Central memory CD4-positive, alpha-beta T cell (primary cell): Measurements from ENCODE around the gene COX7B.
"Not testable (repeated sequence)": the region's sequence is repeated elsewhere in the genome, so short reads cannot be mapped to it uniquely, and the experiment has no call there.

Source experiments
- DNase-seq: peaks from one replicate; pipeline ENCODE4 v3.0.0; 2022
- total RNA-seq, 3 experiments: gene quantifications; one replicate each; lab custom pipeline; 2026; lab: John Stamatoyannopoulos, UW

Gene COX7B
- total RNA-seq = 43.4 to 72.4 (median 44.8) reads per million in 3 experiments

GRCh38 chrX:77899081-77899828 lies at the start of gene COX7B:
TSS of gene COX7B (plus strand) at chrX:77899468. CDS start at chrX:77899554, 86 bp downstream.
- DNase-seq = peak; percentile 89

GRCh38 chrX:77875372-77875771 lies 23.9 kb upstream of the COX7B start:
- no peak for DNase-seq

GRCh38 chrX:77881418-77881817 lies 17.9 kb upstream of the COX7B start:
- not testable (repeated sequence) for DNase-seq

- DNase-seq = no peak
Measured at GRCh38 chrX:77892887-77893286, 6.4 kb upstream of the COX7B start.

GRCh38 chrX:77893713-77894112 lies 5.6 kb upstream of the COX7B start:
- no peak for DNase-seq

- peak; percentile 95 for DNase-seq
Measured at GRCh38 chrX:77894921-77895886, 4.1 kb upstream of the COX7B start, which contains the start of gene MAGT1. TSS of gene MAGT1 (minus strand) at chrX:77895435. CDS start at chrX:77895410, 25 bp downstream.

- DNase-seq = no peak
Measured at GRCh38 chrX:77900688-77901087, 1.4 kb downstream of the COX7B start.

- DNase-seq = no peak
Measured at GRCh38 chrX:77901506-77901905, 2.2 kb downstream of the COX7B start.

GRCh38 chrX:77910108-77910840 lies 11.0 kb downstream of the COX7B start, which contains the start of gene ATP7A:
TSS of gene ATP7A (plus strand) at chrX:77910693. CDS start at chrX:77971642, 60,949 bp downstream.
- peak; percentile 89 for DNase-seq

GRCh38 chrX:77917294-77917933 lies 18.1 kb downstream of the COX7B start:
- no peak for DNase-seq

- no peak for DNase-seq
Measured at GRCh38 chrX:77918568-77918967, 19.3 kb downstream of the COX7B start.

- not testable (repeated sequence) for DNase-seq
Measured at GRCh38 chrX:77919370-77919769, 20.1 kb downstream of the COX7B start.

GRCh38 chrX:77922787-77923186 lies 23.5 kb downstream of the COX7B start:
- no peak for DNase-seq

- DNase-seq = no peak
Measured at GRCh38 chrX:77924320-77924859, 25.1 kb downstream of the COX7B start.

- no peak for DNase-seq
Measured at GRCh38 chrX:77925764-77926163, 26.5 kb downstream of the COX7B start.

- DNase-seq = no peak
Measured at GRCh38 chrX:77930581-77930980, 31.3 kb downstream of the COX7B start.

- DNase-seq = no peak
Measured at GRCh38 chrX:77935886-77936285, 36.6 kb downstream of the COX7B start.

- no peak for DNase-seq
Measured at GRCh38 chrX:77936299-77936698, 37.0 kb downstream of the COX7B start.

GRCh38 chrX:77937291-77937690 lies 38.0 kb downstream of the COX7B start:
- DNase-seq = no peak

GRCh38 chrX:77938083-77938680 lies 38.9 kb downstream of the COX7B start:
- DNase-seq = no peak

- not testable (repeated sequence) for DNase-seq
Measured at GRCh38 chrX:77945031-77945430, 45.8 kb downstream of the COX7B start.
